22Rv1 (cell line): ENCODE results near the gene BCKDHA.

Experiments
- CTCF ChIP-seq: fragments of 450-650 bp; IDR thresholded peaks from 2 replicates; pipeline ENCODE4 v1.5.1; 2017; ENCODE audit warnings: mild to moderate bottlenecking
- ZFX ChIP-seq: fragments of 450-650 bp; IDR thresholded peaks from 2 replicates; pipeline ENCODE4 v1.6.1; 2017; ENCODE audit warnings: antibody characterized with exemption, borderline replicate concordance

- TF ChIP-seq CTCF (no peak), ZFX (no peak)
Observed at GRCh38 chr19:41403181-41403970, 5.8 kb downstream of the BCKDHA start.
